K562 (cell line): ENCODE measurements around the gene PARD3. TPM values are rescaled to one million over a fixed set of nuclear protein-coding genes. Genes with fewer than 3 reads are reported as not detected.
A peak's percentile ranks its signal among the peaks of the same experiment; 100 is the strongest.

Source experiments
- ATAC-seq: fragments of 200-7000 bp; cut with Tn5 transposase; 3 replicates; pipeline ENCODE4 v1.9.1; 2020; ENCODE audit warnings: moderate library complexity
- BruUV-seq: library from RNA; stranded (reverse); fragments of 400-500 nt; replicated peaks from 2 replicates; lab custom pipeline; 2021; lab: Mats Ljungman, UMichigan
- CTCF ChIA-PET: fragments of 300-600 bp; formaldehyde crosslinking; extraction: SDS; loops from one replicate; lab custom pipeline; 2021; ENCODE audit warnings: low intra/inter-chr PET ratio; lab: Yijun Ruan, JAX
- POLR2A ChIA-PET: fragments of 300-600, 350-650 bp; sonication (Branson Sonifier 250); formaldehyde crosslinking; extraction: SDS; loops from one replicate; lab custom pipeline; 2021; ENCODE audit warnings: antibody characterized with exemption, inconsistent platforms; lab: Yijun Ruan, JAX
- DNase-seq, 4 experiments: peaks; one replicate each; pipeline versions ENCODE4 v3.0.0 to v3.0.0-alpha.2; 2011 to 2018; ENCODE audit warnings: low spot score in 3 of 4, mixed read lengths in 3 of 4; ENCODE audit errors: extremely low read depth in 1 of 4
- FAIRE-seq: peaks from 2 replicates; lab custom pipeline; 2011; peaks lifted over from hg19 to GRCh38; lab: Jason Lieb, UNC
- H2AFZ ChIP-seq: 2 replicates; pipeline ENCODE4 v1.6.0; 2011; ENCODE audit warnings: low read depth, low read length, control low read depth, inconsistent platforms
- H3K27ac ChIP-seq: fragments of 200-600 bp; 3 replicates; pipeline ENCODE4 v1.8.0; 2011; ENCODE audit warnings: low read depth, mild to moderate bottlenecking, control low read depth, inconsistent platforms, low read length, moderate library complexity, mixed read lengths; ENCODE audit errors: extremely low read depth
- H3K27me3 ChIP-seq, 2 experiments: fragments of 300-600 bp in 1 of 2; 2 replicates in 1 of 2; 3 replicates in 1 of 2; pipeline versions ENCODE4 v1.6.0 to v1.8.0; 2011; ENCODE audit warnings: inconsistent platforms in 2 of 2, low read length in 2 of 2, mild to moderate bottlenecking in 1 of 2, mixed read lengths in 1 of 2, moderate library complexity in 1 of 2; ENCODE audit not compliant: control insufficient read depth in 2 of 2, insufficient read depth in 2 of 2
- H3K36me3 ChIP-seq: fragments of 300-600 bp; 3 replicates; pipeline ENCODE4 v1.8.0; 2011; ENCODE audit warnings: mild to moderate bottlenecking, low read length, inconsistent platforms; ENCODE audit not compliant: control insufficient read depth, insufficient read depth
- H3K4me1 ChIP-seq, 2 experiments: fragments of 200-600 bp in 1 of 2; replicated peaks in 1 of 2; 2 replicates in 1 of 2; 3 replicates in 1 of 2; pipeline versions ENCODE4 v1.5.1 to v1.8.0; 2011; ENCODE audit warnings: inconsistent platforms in 2 of 2, low read length in 2 of 2, mild to moderate bottlenecking in 1 of 2, mixed read lengths in 1 of 2, moderate library complexity in 1 of 2; ENCODE audit not compliant: control insufficient read depth in 2 of 2, insufficient read depth in 2 of 2
- H3K4me2 ChIP-seq: 2 replicates; pipeline ENCODE4 v1.6.1; 2011; ENCODE audit warnings: low read length, control low read depth, inconsistent platforms, mixed read lengths; ENCODE audit not compliant: insufficient read depth
- H3K4me3 ChIP-seq: fragments of 200-600 bp; sonication (generic), shearing (Covaris generic); 2 replicates; pipeline ENCODE4 v1.5.1; 2016; ENCODE audit warnings: control low read depth, inconsistent platforms
- H3K79me2 ChIP-seq: fragments of 200-600 bp; 3 replicates; pipeline ENCODE4 v1.8.0; 2011; ENCODE audit warnings: low read length, inconsistent platforms; ENCODE audit not compliant: control insufficient read depth, insufficient read depth
- H3K9ac ChIP-seq, 2 experiments: 2 replicates each; pipeline versions ENCODE4 v1.6.0 to v1.6.1; 2011; ENCODE audit warnings: low read depth in 2 of 2, low read length in 2 of 2, control low read depth in 1 of 2, inconsistent platforms in 1 of 2, mild to moderate bottlenecking in 1 of 2, mixed read lengths in 1 of 2; ENCODE audit not compliant: insufficient read depth in 1 of 2
- H3K9me1 ChIP-seq: one replicate; pipeline ENCODE4 v1.6.0; 2011; ENCODE audit warnings: inconsistent platforms, mild to moderate bottlenecking, low read length, moderate library complexity; ENCODE audit not compliant: control insufficient read depth, insufficient read depth
- H3K9me3 ChIP-seq: replicated peaks from 2 replicates; pipeline ENCODE4 v1.5.1; 2011; ENCODE audit warnings: low read depth, low read length, inconsistent platforms; ENCODE audit not compliant: control insufficient read depth, insufficient read depth
- H4K20me1 ChIP-seq: replicated peaks from 2 replicates; pipeline ENCODE4 v1.6.1; 2011; ENCODE audit warnings: low read length, inconsistent platforms, mixed read lengths; ENCODE audit not compliant: control insufficient read depth, insufficient read depth
- JUND ChIP-seq, 2 experiments: IDR thresholded peaks; 2 replicates in 1 of 2; 3 replicates in 1 of 2; pipeline ENCODE4 v1.6.1; 2011; ENCODE audit warnings: borderline replicate concordance in 2 of 2, low read depth in 2 of 2, low read length in 2 of 2, improper control_type of control experiment in 1 of 2, missing biosample characterization in 1 of 2, missing genetic modification characterization in 1 of 2, missing genetic modification reagents in 1 of 2
- PCBP2 ChIP-seq: fragments of 200-400 bp; formaldehyde crosslinking; IDR thresholded peaks from 2 replicates; pipeline ENCODE4 v1.6.1; 2018; ENCODE audit warnings: low read length, low read depth, mild to moderate bottlenecking, moderate library complexity; ENCODE audit not compliant: poor library complexity, severe bottlenecking
- RNF219 ChIP-seq: fragments of 250-450 bp; sonication (Bioruptor Pico); IDR thresholded peaks from 2 replicates; pipeline ENCODE4 v1.5.0; 2022; ENCODE audit warnings: mild to moderate bottlenecking
- ZNF57 ChIP-seq: fragments of 450-650 bp; formaldehyde crosslinking; IDR thresholded peaks from 2 replicates; pipeline ENCODE4 v1.4.0; 2020; ENCODE audit warnings: mild to moderate bottlenecking, moderate library complexity
- WGBS: fragments of 100-300 bp; shearing (Covaris generic); methylation state at CpG from one replicate; pipeline ENCODE4 v1.1.6; 2016; ENCODE audit warnings: low coverage, mixed read lengths; ENCODE audit not compliant: insufficient coverage; ENCODE audit errors: missing lambda C conversion rate; 5-methylcytosine and 5-hydroxymethylcytosine counted together
- in situ Hi-C: fragments of 300-500 bp; cut with MboI; formaldehyde crosslinking; loops from 4 replicates; pipeline ENCODE4 v1.15.0; 2018; ENCODE audit warnings: inconsistent platforms, mixed read lengths
- intact Hi-C: fragments of 100-400 bp; cut with micrococcal nuclease; formaldehyde crosslinking; loops from 2 replicates; pipeline ENCODE4 v1.14.2; 2022
- polyA plus RNA-seq, 8 experiments: library from polyadenylated mRNA; depleted of rRNA in 4 of 8; stranded (reverse) in 5 of 8; unstranded in 3 of 8; fragments of >200 nt; fragmentation: Nextera tagmentation in 2 of 8; fragmentation: Illumina TruSeq in 1 of 8; extraction: Ambion mirVana in 2 of 8; extraction: Trizol in 1 of 8; gene quantifications; 2 replicates each; pipeline versions ENCODE4 v1.2.1 to v1.2.3, GENCODE V29; 2011 to 2014; ENCODE audit warnings: inconsistent platforms in 1 of 8, missing spikeins in 1 of 8
- total RNA-seq, 7 experiments: library from RNA; depleted of rRNA in 6 of 7; stranded (reverse); fragments of >200 nt in 6 of 7; fragmentation: Illumina TruSeq in 2 of 7; extraction: Trizol in 2 of 7; gene quantifications; 2 replicates each; pipeline versions ENCODE4 v1.2.1 to v1.2.3, GENCODE V29; 2011 to 2021; ENCODE audit warnings: low replicate concordance in 1 of 7
- TF ChIP-seq, protein P1 (sequence below), 3 experiments: IDR thresholded peaks in 2 of 3; conservative IDR thresholded peaks in 1 of 3; 2 replicates each; pipeline ENCODE4 v1.5.1; 2011 to 2012; ENCODE audit warnings: low read length in 3 of 3, mild to moderate bottlenecking in 3 of 3, control low read depth in 2 of 3, improper control_type of control experiment in 1 of 3, inconsistent platforms in 1 of 3, low read depth in 1 of 3, mixed read lengths in 1 of 3, moderate library complexity in 1 of 3; ENCODE audit not compliant: insufficient read depth in 2 of 3

Gene PARD3
- total and polyA plus RNA-seq, 9 of the 15 experiments (the other 6 are each of a cell fraction or from before 2014, with no cell fraction given), result 2.7 to 11.7 (median 7.7) TPM

DNA sequence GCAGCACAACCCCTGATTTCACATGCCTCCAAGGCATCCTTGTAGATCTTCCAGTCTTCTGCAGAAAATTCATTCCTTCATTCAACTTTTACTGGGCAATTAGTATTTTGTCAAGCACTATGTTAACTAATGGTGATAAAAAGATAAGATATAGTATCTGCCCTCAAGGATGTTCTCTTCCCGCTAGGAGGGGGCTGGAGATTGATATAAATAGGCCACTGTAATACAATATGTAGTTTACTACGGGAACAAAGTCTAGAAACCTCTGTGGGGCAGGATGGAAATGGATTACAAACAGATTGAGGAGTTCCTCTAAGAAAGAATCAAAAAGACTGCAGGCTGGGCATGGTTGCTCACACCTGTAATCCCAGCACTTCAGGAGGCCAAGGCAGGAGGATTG is 10.3 kb upstream of the PARD3 start:
- CTCF ChIA-PET, result no interaction called here
- POLR2A ChIA-PET, result interaction anchor here (0.7 to 1.3 kb wide), 2 partner anchors 18 to 40 kb away, joined by 3 read pairs; no protein-coding TSS in a partner anchor
- no peak overlapping the region for H3K9ac ChIP-seq
- DNase-seq (no peak), ATAC-seq (no peak), FAIRE-seq (no peak)
- no peaks in the 10 kb centered on the region for H3K4me1 ChIP-seq
- peaks cover 0 to 5% of the 10 kb centered on the region in 2 experiments; a peak in 4 of 5 replicates for H3K27me3 ChIP-seq
- no peak overlapping the region for H2AFZ ChIP-seq
- WGBS, result 0% methylated on average over 2 of the region's 2 CpGs
- H3K4me3 ChIP-seq, result no peak overlapping the region
- no peaks in the 10 kb centered on the region for H3K9me1 ChIP-seq
- H3K4me2 ChIP-seq, result no peak overlapping the region
- no peaks in the 10 kb centered on the region for H3K9me3 ChIP-seq
- in situ Hi-C loops (no loop called here), intact Hi-C loops (no loop called here)
- BruUV-seq, result no TSS peak
- H4K20me1 ChIP-seq, result no peaks in the 10 kb centered on the region
- H3K79me2 ChIP-seq, result no peaks in the 10 kb centered on the region
- no peak for TF ChIP-seq JUND (IDR thresholded peaks at IDR 0.05; ENCODE audit: borderline replicate concordance, low read depth, low read length)
- TF ChIP-seq JUND (tag; IDR thresholded peaks at IDR 0.05; ENCODE audit: borderline replicate concordance, low read depth, low read length), result no peak
- TF ChIP-seq ZNF57 (CRISPR knock-in tag), result no peak
- TF ChIP-seq PCBP2, result no peak
- H3K27ac ChIP-seq, result no peak overlapping the region
- H3K36me3 ChIP-seq, result no peaks in the 10 kb centered on the region

- peak; percentile 53; the same call in 1 of the 3 replicates for ATAC-seq
- H3K4me2 ChIP-seq, result no peak overlapping the region
- TF ChIP-seq, protein P1, sequence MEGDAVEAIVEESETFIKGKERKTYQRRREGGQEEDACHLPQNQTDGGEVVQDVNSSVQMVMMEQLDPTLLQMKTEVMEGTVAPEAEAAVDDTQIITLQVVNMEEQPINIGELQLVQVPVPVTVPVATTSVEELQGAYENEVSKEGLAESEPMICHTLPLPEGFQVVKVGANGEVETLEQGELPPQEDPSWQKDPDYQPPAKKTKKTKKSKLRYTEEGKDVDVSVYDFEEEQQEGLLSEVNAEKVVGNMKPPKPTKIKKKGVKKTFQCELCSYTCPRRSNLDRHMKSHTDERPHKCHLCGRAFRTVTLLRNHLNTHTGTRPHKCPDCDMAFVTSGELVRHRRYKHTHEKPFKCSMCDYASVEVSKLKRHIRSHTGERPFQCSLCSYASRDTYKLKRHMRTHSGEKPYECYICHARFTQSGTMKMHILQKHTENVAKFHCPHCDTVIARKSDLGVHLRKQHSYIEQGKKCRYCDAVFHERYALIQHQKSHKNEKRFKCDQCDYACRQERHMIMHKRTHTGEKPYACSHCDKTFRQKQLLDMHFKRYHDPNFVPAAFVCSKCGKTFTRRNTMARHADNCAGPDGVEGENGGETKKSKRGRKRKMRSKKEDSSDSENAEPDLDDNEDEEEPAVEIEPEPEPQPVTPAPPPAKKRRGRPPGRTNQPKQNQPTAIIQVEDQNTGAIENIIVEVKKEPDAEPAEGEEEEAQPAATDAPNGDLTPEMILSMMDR (IDR thresholded peaks at IDR 0.05 in 2 of 3, conservative IDR thresholded peaks at IDR 0.05 in 1 of 3; ENCODE audit: insufficient read depth in 2 of 3, low read depth in 1 of 3, low read length in 3 of 3), result peak in 2 of 3 experiments; percentile 13 to 24; a peak in 2 of 6 replicates
- no peak for TF ChIP-seq RNF219
- TF ChIP-seq, all 486 proteins: peak for 1
- H3K27ac ChIP-seq, result no peak overlapping the region
- BruUV-seq, result no TSS peak
- DNase-seq (no peak), FAIRE-seq (no peak)
- H3K36me3 ChIP-seq, result no peaks in the 10 kb centered on the region
- H2AFZ ChIP-seq, result no peak overlapping the region
- no peaks in the 10 kb centered on the region for H3K9me3 ChIP-seq
- in situ Hi-C loops (no loop called here), intact Hi-C loops (no loop called here)
- H3K79me2 ChIP-seq, result no peaks in the 10 kb centered on the region
- ChIA-PET CTCF (no interaction called here), POLR2A (interaction anchor here (0.7 to 1.3 kb wide), 2 partner anchors 17 to 40 kb away, joined by 3 read pairs; no protein-coding TSS in a partner anchor)
- H3K9me1 ChIP-seq, result no peaks in the 10 kb centered on the region
- H4K20me1 ChIP-seq, result no peaks in the 10 kb centered on the region
- no peak overlapping the region for H3K4me3 ChIP-seq
- WGBS, result 0% methylated on average over 2 of the region's 2 CpGs
- peaks cover 0 to 5% of the 10 kb centered on the region in 2 experiments; a peak in 4 of 5 replicates for H3K27me3 ChIP-seq
- H3K4me1 ChIP-seq, result no peaks in the 10 kb centered on the region
- H3K9ac ChIP-seq, result no peak overlapping the region
Measured at GRCh38 chr10:34824870-34825269, 9.8 kb upstream of the PARD3 start.
